ENCODE results near the gene TUT7. TPM values are rescaled to one million over a fixed set of nuclear protein-coding genes. Genes with fewer than 3 reads are reported as not detected.

Gene TUT7, protein sequence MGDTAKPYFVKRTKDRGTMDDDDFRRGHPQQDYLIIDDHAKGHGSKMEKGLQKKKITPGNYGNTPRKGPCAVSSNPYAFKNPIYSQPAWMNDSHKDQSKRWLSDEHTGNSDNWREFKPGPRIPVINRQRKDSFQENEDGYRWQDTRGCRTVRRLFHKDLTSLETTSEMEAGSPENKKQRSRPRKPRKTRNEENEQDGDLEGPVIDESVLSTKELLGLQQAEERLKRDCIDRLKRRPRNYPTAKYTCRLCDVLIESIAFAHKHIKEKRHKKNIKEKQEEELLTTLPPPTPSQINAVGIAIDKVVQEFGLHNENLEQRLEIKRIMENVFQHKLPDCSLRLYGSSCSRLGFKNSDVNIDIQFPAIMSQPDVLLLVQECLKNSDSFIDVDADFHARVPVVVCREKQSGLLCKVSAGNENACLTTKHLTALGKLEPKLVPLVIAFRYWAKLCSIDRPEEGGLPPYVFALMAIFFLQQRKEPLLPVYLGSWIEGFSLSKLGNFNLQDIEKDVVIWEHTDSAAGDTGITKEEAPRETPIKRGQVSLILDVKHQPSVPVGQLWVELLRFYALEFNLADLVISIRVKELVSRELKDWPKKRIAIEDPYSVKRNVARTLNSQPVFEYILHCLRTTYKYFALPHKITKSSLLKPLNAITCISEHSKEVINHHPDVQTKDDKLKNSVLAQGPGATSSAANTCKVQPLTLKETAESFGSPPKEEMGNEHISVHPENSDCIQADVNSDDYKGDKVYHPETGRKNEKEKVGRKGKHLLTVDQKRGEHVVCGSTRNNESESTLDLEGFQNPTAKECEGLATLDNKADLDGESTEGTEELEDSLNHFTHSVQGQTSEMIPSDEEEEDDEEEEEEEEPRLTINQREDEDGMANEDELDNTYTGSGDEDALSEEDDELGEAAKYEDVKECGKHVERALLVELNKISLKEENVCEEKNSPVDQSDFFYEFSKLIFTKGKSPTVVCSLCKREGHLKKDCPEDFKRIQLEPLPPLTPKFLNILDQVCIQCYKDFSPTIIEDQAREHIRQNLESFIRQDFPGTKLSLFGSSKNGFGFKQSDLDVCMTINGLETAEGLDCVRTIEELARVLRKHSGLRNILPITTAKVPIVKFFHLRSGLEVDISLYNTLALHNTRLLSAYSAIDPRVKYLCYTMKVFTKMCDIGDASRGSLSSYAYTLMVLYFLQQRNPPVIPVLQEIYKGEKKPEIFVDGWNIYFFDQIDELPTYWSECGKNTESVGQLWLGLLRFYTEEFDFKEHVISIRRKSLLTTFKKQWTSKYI (N-terminal part only)
- 41.3 and 44.4 TPM in 2 replicates for total RNA-seq

DNA sequence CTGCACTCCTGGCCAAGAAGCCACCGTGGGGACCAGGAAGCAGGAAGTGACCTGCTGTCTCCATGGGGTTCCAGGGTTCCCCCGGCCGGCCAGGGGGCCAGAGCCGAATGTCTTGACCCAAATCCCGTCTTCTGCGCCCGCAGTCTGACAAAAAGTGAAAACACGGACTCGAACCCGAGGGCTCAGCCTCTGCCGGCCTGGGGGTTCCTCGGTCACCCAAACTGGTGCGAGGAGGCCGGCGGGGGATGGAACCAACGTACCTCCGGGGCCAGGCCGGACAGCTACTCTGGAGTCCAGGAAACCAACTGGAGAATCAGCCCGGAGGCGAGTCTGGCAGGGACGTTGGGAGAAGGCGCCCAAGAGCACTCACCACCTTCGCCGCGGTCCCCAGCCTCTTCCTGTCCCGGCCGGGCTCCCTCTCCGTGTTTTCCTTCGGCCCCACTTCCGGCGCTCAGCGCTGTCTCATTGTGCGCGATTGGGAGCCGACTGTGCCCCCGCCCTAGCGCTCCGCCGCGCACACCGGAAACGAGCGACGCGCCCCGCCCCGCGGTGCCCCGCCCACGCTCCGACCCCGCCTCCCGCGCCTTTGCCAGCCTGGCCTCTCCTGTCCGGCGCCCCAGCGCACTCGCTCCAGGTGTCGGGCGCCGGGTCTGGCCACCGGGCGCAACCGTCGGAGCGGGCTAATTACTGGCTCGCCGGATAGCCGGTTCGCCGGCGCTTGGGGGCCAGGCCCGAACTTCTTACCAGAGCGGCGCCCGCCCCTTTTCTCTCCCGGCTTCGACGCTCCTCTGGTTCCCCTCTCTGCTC is at the start of gene TUT7:
TUT7 (minus strand) TSS at position 400 of the 807 bp plus-strand sequence. CDS start 1,211 bp downstream, outside the sequence.

DNA sequence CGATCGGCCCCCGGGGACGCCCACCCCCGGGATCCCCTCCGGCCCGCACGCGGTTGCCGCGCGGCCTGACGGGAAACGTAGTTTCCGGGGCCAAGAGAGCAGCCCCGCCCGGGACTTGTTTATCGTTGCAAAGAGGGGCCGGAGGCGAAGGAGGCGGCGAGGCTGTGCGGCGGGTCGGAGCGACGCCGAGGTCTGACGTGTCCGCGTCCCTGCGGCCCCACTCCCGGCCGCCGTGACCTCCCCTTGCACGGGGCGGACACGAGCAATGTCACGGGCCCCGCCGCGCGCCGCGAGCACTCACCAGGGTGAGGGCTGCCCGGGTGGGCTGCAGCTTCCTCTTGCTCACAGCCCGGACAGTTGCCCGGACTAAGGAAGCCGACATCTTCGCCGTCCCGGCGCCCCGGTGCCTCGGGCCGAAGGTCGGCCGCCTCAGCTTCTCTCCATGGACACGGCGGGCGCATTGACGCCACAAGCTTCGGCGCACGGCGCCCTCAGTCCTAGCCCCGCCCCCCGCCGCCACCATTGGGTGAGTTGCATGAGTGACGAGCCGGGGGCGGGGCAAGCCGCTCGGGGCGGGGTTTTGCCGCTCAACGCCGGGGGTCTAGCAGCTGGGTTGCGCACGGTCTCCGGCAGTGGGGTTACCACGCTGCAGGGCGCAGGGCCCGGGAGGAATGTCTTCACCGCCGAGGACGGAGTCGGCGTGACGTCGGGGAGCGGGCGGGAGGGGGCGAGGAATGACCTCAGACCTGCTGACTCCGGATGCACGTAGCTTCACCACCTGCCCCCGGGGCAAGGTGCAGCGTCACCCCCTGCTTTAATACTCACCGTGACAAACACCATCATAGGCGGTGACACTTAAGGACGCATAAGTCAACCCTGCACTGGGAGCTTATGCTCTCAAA is 71.9 kb downstream of the TUT7 start, which contains the start of gene ISCA1:
ISCA1 (minus strand) TSS at position 462 of the 902 bp plus-strand sequence; CDS start at position 382, 80 bp downstream.

DNA sequence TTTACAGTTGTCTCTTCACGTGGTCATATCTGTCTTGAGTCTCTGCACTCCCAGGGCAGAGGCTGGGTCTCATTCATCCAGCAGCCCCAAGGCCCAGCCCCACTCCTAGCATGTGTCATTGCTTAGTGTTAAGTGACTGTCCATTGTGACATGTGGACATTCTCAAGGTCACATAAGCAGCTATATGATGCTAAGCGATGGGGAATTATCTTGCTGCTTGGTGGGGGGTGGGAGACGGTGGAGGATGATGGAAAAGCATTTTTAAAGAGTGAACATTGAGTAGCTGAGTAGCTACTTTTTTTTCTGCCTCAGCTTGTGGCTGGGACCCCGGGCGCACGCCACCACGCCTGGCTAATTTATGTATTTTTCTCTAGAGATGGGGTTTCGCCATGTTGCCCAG is 94.7 kb downstream of the TUT7 start, which contains the start of gene C9orf153:
C9orf153 (minus strand) TSS at position 101 of the 400 bp plus-strand sequence. CDS start 30,054 bp downstream, outside the sequence.

Other genes with a start within 250 kb of the TUT7 start
- gene C9orf153, start 94.8 kb downstream of the TUT7 start, total RNA-seq, result 0.09 and 0.32 TPM in 2 replicates
- 10.4 and 14.0 TPM in 2 replicates for gene ISCA1, start 71.9 kb downstream of the TUT7 start, total RNA-seq

Measured in bronchial smooth muscle cell (primary cell).